ENCODE results near the gene LDLRAD4. TPM values are rescaled to one million over a fixed set of nuclear protein-coding genes. Genes with fewer than 3 reads are reported as not detected.

Gene LDLRAD4
- total RNA-seq, 6 donors from 2014 or later = 19.5 to 26.6 (median 24.4) TPM

GRCh38 chr18:13511961-13512577 is 293.5 kb downstream of the LDLRAD4 start:
- WGBS, 2 donors = 80% methylated on average over 6 of the region's 6 CpGs

GRCh38 chr18:13513021-13513420 is 294.5 kb downstream of the LDLRAD4 start:
- Histone ChIP-seq H3K4me1 (no peaks in the 10 kb centered on the region), H3K27me3 (no peaks in the 10 kb centered on the region), H3K27ac (no peak overlapping the region), H3K36me3 (no peaks in the 10 kb centered on the region), H3K4me3 (no peak overlapping the region), H3K9me3 (no peaks in the 10 kb centered on the region)
- WGBS, 2 donors = 60 to 64% methylated on average over 4 of the region's 4 CpGs
- ATAC-seq (ENCODE audit: low FRiP score in 2 of 2) (peak in 1 of 2 donors; percentile 39), DNase-seq (no peak)
- no peak for TF ChIP-seq POLR2AphosphoS5 (IDR thresholded peaks at IDR 0.05)
- no peak for TF ChIP-seq CTCF (IDR thresholded peaks at IDR 0.05)
- no peak for TF ChIP-seq POLR2A (IDR thresholded peaks at IDR 0.05)
- TF ChIP-seq EP300 (IDR thresholded peaks at IDR 0.05) = no peak

More at GRCh38 chr18:13511961-13512577, 293.5 kb downstream of the LDLRAD4 start:
- DNase-seq (no peak), ATAC-seq (ENCODE audit: low FRiP score in 2 of 2) (no peak)
- H3K36me3 ChIP-seq = no peaks in the 10 kb centered on the region
- H3K27me3 ChIP-seq = no peaks in the 10 kb centered on the region
- no peaks in the 10 kb centered on the region for H3K9me3 ChIP-seq
- H3K4me1 ChIP-seq = no peaks in the 10 kb centered on the region
- no peak overlapping the region for H3K4me3 ChIP-seq
- TF ChIP-seq EP300 (IDR thresholded peaks at IDR 0.05) (no peak), POLR2AphosphoS5 (IDR thresholded peaks at IDR 0.05) (no peak), CTCF (IDR thresholded peaks at IDR 0.05) (no peak), POLR2A (IDR thresholded peaks at IDR 0.05) (no peak)
- no peak overlapping the region for H3K27ac ChIP-seq

- H3K27ac ChIP-seq = no peak overlapping the region
- no peaks in the 10 kb centered on the region for H3K27me3 ChIP-seq
- no peaks in the 10 kb centered on the region for H3K9me3 ChIP-seq
- TF ChIP-seq CTCF (IDR thresholded peaks at IDR 0.05) (no peak), POLR2AphosphoS5 (IDR thresholded peaks at IDR 0.05) (no peak), POLR2A (IDR thresholded peaks at IDR 0.05) (no peak), EP300 (IDR thresholded peaks at IDR 0.05) (no peak)
- no peak overlapping the region for H3K4me3 ChIP-seq
- ATAC-seq (ENCODE audit: low FRiP score in 2 of 2) (no peak), DNase-seq (no peak)
- 93 to 98% methylated on average over 5 of the region's 5 CpGs for WGBS, 2 donors
- H3K4me1 ChIP-seq = no peaks in the 10 kb centered on the region
- H3K36me3 ChIP-seq = no peaks in the 10 kb centered on the region
These were observed 294.9 kb downstream of the LDLRAD4 start for GRCh38 chr18:13513481-13513880.

- DNase-seq = no peak
- Histone ChIP-seq H3K27me3 (no peaks in the 10 kb centered on the region), H3K4me3 (no peak overlapping the region), H3K9me3 (no peaks in the 10 kb centered on the region), H3K36me3 (no peaks in the 10 kb centered on the region), H3K4me1 (no peaks in the 10 kb centered on the region), H3K27ac (no peak overlapping the region)
- 90 to 97% methylated on average over 4 of the region's 4 CpGs for WGBS, 2 donors
- ATAC-seq (ENCODE audit: low FRiP score in 2 of 2) = no peak
- TF ChIP-seq POLR2A (IDR thresholded peaks at IDR 0.05) = no peak
- TF ChIP-seq CTCF (IDR thresholded peaks at IDR 0.05) = no peak
- no peak for TF ChIP-seq EP300 (IDR thresholded peaks at IDR 0.05)
- TF ChIP-seq POLR2AphosphoS5 (IDR thresholded peaks at IDR 0.05) = no peak
These were observed 296.0 kb downstream of the LDLRAD4 start for GRCh38 chr18:13514558-13514957.

- Histone ChIP-seq H3K4me1 (peaks cover 0 to 11% (median 6%) of the 10 kb centered on the region in 4 donors), H3K4me3 (no peak overlapping the region), H3K36me3 (no peaks in the 10 kb centered on the region), H3K9me3 (no peaks in the 10 kb centered on the region), H3K27ac (no peak overlapping the region), H3K27me3 (no peaks in the 10 kb centered on the region)
- TF ChIP-seq POLR2A (IDR thresholded peaks at IDR 0.05) (no peak), POLR2AphosphoS5 (IDR thresholded peaks at IDR 0.05) (no peak), EP300 (IDR thresholded peaks at IDR 0.05) (no peak), CTCF (IDR thresholded peaks at IDR 0.05) (no peak)
- DNase-seq = no peak
- no peak for ATAC-seq (ENCODE audit: low FRiP score in 2 of 2)
- 93 to 98% methylated on average over 6 of the region's 6 CpGs for WGBS, 2 donors
These were observed 298.3 kb downstream of the LDLRAD4 start for GRCh38 chr18:13516855-13517254.

All from upper lobe of left lung (tissue), 6 donors.